ENCODE data around the gene CFAP100.

The CFAP100 gene

DNA sequence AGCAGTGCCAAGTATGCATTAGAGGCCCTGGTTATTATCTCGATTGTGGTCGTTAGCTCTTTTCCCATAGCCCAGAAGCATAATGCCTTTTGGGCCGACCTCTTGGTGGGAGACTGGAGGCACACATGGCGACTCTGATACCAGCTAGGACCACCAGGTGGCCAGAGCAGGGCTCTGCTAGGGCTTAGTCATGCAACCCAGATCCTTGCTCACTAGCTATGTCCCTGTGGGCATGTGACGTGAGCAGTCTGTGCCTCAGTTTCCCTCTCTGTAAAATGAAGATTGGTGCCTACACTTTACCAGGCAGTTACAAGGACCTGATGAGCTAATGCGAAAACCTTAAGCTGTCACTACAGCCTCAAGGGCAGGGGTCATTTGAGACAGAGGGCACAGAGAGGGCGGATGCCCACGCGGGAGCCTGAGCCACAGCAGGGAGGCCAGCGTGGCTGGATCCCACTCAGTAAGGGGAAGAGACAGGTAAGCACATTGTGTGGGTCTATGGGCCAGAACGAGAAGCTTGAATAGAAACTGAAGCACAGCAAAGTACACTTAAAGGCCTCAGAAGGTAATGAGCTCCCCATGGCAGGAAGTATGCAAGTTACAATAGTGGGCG, 46.3 kb upstream of the CFAP100 start:
- no peak overlapping the region for H3K4me3 Mint-ChIP-seq
- H3K4me1 Mint-ChIP-seq, result peaks cover 4% of the 10 kb centered on the region
- no peaks in the 10 kb centered on the region for H3K27me3 Mint-ChIP-seq (ENCODE audit: low read depth, poor library complexity)
- TF ChIP-seq, protein P1, sequence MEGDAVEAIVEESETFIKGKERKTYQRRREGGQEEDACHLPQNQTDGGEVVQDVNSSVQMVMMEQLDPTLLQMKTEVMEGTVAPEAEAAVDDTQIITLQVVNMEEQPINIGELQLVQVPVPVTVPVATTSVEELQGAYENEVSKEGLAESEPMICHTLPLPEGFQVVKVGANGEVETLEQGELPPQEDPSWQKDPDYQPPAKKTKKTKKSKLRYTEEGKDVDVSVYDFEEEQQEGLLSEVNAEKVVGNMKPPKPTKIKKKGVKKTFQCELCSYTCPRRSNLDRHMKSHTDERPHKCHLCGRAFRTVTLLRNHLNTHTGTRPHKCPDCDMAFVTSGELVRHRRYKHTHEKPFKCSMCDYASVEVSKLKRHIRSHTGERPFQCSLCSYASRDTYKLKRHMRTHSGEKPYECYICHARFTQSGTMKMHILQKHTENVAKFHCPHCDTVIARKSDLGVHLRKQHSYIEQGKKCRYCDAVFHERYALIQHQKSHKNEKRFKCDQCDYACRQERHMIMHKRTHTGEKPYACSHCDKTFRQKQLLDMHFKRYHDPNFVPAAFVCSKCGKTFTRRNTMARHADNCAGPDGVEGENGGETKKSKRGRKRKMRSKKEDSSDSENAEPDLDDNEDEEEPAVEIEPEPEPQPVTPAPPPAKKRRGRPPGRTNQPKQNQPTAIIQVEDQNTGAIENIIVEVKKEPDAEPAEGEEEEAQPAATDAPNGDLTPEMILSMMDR (IDR thresholded peaks at IDR 0.05), result peak; percentile 18
- H3K36me3 Mint-ChIP-seq (ENCODE audit: low read depth), result peaks cover 4% of the 10 kb centered on the region
- DNase-seq, result peak; percentile 0
- H3K27ac Mint-ChIP-seq, result no peak overlapping the region
- H3K9me3 Mint-ChIP-seq, result no peaks in the 10 kb centered on the region

DNA sequence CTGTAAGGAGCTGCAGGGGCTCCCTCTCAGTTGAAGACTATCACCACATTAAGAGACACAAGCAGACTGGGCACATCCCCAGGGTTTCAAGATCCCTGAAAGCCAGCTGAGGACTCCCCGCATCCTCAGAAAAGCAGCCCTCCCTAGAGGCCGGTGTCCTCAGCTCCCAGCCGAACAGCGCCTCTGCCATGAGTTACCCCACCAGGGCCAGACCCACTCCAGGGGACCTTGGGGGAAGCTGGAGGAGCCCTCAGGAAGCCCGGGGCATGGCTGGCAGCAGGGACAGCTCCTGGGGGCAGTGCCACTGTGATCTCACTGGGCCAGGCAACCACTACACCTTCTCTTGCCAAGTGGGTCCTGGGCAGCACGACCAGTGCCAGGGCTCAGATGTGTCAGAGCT, 45.6 kb upstream of the CFAP100 start:
- Mint-ChIP-seq H3K27ac (no peak overlapping the region), H3K4me1 (peaks cover 11% of the 10 kb centered on the region), H3K9me3 (no peaks in the 10 kb centered on the region), H3K36me3 (ENCODE audit: low read depth) (peaks cover 4% of the 10 kb centered on the region), H3K4me3 (no peak overlapping the region), H3K27me3 (ENCODE audit: low read depth, poor library complexity) (no peaks in the 10 kb centered on the region)
- TF ChIP-seq, protein P1 (IDR thresholded peaks at IDR 0.05), result no peak
- DNase-seq, result peak; percentile 1

DNA sequence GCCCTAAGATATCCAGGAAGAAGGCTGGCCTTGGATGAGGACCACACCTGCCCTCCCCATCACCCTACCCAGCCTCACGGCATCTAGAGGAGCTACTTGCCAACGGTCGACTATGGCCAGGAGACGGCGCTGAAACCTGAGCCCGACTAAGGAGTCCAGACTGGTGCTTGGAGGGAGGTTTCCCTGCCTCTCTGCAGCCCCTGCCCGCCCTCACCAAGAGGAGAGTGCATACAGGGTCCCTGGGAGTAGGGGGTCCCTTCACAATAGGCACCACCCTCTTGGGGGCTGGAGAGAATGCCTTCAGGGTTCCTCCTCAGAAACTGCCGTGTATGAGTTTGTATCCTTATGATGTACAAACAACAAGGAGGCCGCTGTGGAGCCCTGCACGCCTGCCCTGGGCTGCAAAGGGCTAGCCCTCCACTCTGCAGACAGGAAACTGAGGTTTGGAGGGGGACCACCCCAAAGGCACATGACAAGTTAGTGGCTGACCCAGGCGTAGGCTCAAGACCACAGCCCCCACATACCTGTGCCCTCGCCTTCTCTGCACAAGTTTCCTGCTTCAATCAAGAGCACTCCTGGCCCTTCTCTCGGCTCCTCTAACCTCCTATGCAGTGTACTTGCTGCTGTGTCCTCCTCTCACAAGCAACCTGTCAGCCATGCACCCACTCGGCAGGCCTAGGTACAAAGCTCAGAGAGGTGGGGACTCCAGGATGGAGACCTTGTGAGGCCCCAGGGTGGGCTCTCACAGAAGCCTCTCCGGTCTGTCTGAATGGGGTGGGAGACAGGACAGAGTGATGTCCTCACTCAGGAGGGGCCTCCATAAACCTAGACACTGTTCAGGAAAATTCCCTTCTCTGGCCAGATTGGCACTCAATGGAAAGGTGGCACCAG, 44.9 kb upstream of the CFAP100 start:
- peaks cover 4% of the 10 kb centered on the region for H3K36me3 Mint-ChIP-seq (ENCODE audit: low read depth)
- no peak overlapping the region for H3K4me3 Mint-ChIP-seq
- no peaks in the 10 kb centered on the region for H3K9me3 Mint-ChIP-seq
- peaks cover 15% of the 10 kb centered on the region for H3K4me1 Mint-ChIP-seq
- H3K27ac Mint-ChIP-seq, result no peak overlapping the region
- no peak for DNase-seq
- H3K27me3 Mint-ChIP-seq (ENCODE audit: low read depth, poor library complexity), result no peaks in the 10 kb centered on the region
- TF ChIP-seq, protein P1 (IDR thresholded peaks at IDR 0.05), result no peak

DNA sequence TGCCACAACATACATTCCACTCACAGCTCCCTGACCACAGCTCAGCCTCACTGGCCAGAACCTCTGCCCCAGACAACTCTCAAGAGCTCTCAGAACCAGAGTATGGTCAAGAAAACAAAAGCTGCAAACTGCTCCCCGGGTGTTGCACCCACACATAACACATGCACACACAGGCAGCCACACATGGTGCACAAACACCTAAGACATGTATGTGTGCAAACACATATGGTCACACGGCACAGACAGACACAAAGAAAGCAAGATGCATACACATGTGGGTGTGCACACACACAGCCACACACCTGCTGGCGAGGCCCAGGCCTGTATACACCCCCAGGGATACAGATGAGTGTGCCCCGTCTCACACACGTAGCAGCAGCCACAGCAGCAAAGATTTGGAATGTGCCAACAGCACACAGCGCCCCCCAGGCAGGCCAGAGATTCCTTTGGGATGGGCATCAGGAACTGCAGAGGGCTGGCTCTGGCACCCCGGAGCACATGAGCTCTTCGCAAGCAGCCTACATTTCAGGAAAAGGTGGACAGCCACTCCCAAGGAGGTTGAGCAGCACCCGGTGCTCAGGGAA, 44.1 kb upstream of the CFAP100 start:
- Mint-ChIP-seq H3K27ac (no peak overlapping the region), H3K27me3 (ENCODE audit: low read depth, poor library complexity) (no peaks in the 10 kb centered on the region), H3K36me3 (ENCODE audit: low read depth) (peaks cover 4% of the 10 kb centered on the region), H3K4me1 (peaks cover 21% of the 10 kb centered on the region), H3K4me3 (no peak overlapping the region), H3K9me3 (no peaks in the 10 kb centered on the region)
- DNase-seq, result no peak
- TF ChIP-seq, protein P1 (IDR thresholded peaks at IDR 0.05), result no peak

DNA sequence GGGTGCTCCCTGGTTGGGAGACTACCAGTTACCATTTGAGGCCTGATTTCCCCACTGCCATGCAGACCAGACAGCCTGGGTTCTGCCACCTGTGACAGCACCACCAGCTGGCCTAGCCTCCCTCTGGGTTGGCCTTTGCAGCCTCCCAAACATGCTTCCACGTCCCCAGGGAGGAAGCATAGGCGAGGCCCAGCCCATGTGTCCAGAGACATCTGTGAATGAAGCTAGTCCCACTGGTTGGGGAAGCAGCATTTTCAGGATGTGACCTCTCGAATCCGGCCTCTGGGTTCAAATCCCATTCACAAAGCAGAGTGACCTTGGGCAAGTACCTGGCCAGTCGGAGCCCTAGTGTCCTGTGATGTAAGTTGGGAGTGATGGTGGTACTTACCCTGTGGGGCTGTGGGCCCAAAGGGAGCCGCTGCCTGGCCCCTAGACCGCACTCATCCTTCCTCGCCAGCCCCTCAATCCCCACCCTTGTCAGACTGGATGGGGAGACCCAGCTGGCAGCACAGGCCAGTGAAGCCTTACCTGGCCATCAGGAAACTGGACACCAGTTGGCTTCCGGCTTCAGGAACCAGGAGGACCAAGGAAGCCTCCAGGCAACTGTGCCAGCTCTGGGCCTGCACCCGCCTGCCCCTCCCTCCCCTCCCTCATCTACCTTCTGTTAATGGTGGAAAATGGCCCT, 43.5 kb upstream of the CFAP100 start:
- Mint-ChIP-seq H3K36me3 (ENCODE audit: low read depth) (peaks cover 4% of the 10 kb centered on the region), H3K27me3 (ENCODE audit: low read depth, poor library complexity) (no peaks in the 10 kb centered on the region), H3K4me1 (peaks cover 25% of the 10 kb centered on the region), H3K27ac (no peak overlapping the region), H3K9me3 (no peaks in the 10 kb centered on the region), H3K4me3 (no peak overlapping the region)
- no peak for DNase-seq
- TF ChIP-seq, protein P1 (IDR thresholded peaks at IDR 0.05), result no peak

Measured in nephron progenitor cell (in vitro differentiated cells).